GM18867 (cell line): Measurements from ENCODE around the gene ASMTL.

Experiments used
- ATAC-seq: cut with Tn5 transposase; IDR thresholded peaks from one replicate; pipeline ENCODE4 v1.9.1; 2021; ENCODE audit warnings: mild to moderate bottlenecking, moderate library complexity; ENCODE audit not compliant: unreplicated experiment

The ASMTL gene

DNA sequence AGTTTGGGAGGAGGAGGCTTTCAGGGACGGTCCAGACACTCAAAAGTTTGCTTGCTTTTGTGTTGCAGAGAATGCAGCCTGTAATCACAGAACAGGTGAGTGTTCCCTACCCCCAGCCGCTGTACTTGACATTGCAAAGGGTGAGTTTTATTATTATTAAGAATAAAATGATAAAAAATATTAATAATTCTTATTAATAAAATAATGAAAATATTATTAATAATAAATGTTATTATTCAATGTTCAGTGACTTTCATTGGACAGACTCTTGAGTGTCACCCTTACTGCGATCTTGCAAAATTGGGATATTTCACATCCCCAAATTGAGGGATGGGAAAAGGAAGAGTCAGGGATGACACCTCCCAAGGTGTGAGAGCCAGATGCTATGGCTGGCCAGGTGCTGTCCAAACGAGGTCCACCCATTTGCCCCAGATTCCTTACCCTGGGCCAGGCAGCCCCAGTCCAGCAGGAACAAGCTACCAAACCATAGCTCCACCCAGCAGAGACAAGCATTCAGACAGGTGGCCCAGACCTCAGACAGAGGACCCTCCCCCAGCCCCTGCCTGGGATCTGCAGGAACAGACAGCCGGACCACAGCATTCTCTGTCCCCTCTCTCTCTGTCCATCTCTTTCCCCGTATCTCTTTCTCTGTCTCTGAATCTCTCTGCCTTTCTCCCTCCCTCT, 93.8 kb downstream of the ASMTL start:
- ATAC-seq = no peak

DNA sequence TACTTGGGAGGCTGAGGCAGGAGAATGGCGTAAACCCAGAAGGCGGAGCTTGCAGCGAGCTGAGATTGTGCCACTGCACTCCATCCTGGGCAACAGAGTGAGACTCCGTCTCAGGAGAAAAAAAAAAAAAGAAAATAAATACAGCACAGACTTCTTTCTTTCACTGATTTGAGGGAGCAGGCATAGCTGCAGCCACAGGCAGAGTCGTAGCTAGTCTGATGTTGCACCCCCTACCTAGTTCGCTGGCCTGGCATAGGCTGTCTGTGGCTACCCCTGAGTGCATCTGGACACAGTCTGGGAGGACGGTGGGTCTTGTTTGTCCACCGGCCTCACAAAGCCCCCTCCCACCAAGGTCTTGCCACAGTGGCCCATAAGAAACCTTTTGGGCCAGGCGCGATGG, 94.7 kb downstream of the ASMTL start:
- ATAC-seq = no peak

DNA sequence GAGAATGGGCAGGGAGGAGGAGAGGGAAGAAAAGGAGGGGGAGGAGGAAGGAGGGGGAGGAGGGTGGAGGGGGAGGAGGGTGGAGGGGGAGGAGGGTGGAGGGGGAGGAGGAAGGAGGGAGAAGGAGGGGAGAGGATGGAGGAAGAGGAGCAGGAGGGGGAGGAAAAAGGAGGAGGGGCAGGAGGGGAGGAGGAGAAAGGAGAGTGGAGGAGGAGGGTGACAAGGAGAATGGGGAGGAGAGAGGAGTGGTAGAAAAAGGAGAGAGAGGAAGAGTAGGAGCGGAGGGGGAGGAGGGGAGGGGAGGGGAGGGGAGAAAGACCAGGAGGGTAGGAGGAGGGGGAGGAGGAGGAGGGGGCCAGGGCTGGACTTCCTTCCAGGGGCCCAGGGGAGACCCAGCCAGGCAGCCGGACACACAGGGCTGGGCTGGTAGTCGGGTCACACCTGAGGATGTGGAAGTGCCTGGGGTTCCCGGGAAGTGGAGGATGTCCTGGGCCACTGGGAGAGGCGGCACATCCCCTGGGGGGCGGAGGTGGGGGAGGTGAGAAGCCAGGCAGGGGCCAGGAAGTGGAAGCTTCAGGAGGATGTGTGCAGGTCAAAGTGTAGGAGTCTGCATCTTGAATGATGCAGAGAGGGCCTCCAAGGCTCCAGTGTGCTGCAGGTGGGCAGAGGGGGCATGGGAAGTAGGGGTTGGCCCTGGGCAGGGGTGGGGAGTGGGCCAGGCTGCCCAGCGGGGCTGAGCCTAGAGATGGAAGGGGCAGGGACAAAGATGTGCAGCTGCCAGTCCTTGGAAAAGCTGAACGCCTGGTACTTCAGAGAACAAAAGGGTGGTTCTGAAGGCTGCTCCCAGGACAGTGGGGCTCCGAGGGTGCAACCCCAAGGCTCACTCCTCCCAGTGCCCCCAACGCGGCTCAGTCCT, 97.3 kb downstream of the ASMTL start:
- ATAC-seq = no peak

DNA sequence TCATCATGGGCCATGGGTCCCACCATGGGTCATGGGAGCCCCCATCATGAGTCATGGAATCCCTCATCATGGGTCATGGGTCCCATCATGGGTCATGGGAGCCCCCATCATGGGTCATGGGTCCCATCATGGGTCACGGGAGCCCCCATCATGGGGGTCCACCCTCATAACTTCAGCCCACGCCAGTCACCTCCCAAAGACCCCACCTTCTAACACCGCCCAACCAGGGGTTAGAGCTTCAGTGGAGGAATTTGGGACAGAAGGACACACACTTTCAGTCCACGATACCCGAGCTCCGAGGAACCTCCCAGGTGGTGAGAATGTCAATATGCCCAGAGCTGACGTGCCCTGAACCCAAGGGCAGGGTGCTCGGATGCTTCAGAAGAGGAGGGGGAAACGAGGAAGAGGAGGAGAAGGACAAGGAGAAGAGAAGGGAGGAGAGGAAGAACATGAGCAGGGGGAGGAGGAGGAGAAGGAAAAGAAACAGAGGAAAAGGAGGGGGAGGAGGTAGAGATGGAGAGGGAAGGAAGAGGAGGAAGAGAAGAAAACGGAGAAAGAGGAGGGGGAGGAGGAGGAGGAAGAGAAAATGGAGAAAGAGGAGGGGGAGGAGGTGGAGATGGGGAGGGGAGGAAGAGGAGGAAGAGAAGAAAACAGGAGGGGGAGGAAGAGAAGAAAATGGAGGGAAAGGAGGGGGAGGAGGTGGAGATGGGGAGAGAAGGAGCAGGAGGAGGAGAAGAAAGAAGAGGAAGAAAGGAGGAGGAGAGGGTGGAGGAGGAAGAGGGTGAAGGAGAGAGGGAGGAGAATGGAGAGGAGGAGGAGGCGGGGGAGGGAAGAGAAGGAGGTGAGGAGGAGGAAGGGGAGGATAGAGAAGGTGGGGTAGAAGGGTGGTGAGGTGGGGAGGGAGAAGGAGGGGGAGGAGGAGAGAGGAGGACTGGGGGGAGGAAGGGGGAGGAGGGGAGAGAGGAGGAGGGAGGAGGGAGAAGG, 98.4 kb downstream of the ASMTL start:
- no peak for ATAC-seq
